HG03066 (cell line): ENCODE measurements around the gene CCDC38.

Experiments
- ATAC-seq: cut with Tn5 transposase; IDR thresholded peaks from one replicate; pipeline ENCODE4 v1.9.1; 2021; ENCODE audit warnings: low read depth; ENCODE audit not compliant: unreplicated experiment

Gene CCDC38

DNA sequence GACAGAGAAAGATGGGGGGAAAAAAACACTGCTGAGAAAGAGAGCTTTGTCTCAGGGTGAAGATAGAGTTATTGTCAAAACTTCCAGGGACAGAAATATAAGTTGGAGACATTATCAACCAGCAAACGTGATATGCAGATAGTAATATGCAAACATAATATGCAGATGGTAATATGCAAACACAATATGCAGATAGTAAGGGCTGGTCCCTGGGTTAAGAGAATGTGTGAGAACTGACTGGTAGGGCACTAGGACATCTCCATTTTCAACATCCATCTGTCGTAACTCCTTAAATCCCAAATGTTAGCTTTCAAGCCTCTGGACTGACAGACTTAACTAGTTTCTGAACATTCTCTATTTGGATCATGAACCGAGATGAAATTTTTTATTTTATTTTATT lies 51.5 kb downstream of the CCDC38 start:
- ATAC-seq = no peak

DNA sequence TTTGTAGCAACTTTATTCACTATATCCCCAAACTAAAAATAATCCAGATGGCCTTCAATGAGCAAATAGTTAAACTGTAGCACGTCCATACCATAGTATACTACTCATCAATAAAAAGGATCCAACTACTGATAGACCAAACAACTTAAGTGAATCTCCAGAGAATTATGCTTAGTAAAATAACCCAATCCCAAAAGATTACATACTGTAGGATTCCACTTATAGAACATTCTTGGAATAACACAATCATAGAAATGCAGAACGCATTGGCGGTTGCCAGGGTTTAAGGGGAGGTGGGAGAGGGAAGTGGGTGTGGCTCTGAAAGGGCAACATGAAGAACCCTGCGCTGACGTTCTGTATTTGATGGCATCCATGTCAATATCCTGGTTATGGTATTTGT lies 55.1 kb downstream of the CCDC38 start:
- ATAC-seq = no peak

GRCh38 chr12:95884998-95885397 lies 57.4 kb downstream of the CCDC38 start:
- ATAC-seq = no peak

DNA sequence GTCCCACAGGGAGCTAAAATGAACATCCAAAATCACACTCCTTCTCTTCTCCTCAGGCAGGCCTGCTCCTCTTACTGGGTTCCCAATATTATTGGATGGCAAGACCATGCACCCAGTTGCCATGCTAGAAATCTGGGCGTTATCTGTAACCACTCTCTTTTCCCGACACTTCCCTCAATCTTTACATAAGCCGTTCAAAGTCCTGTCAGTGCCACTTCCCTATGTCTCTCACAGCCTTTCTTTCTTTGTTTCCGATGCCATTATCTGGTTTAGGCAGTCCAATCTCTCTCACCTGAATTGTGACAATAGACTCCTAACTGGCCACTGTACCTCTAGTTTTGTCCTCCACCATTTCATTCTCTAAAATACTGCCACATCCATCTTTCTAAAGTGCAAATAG lies 59.5 kb downstream of the CCDC38 start:
- no peak for ATAC-seq

DNA sequence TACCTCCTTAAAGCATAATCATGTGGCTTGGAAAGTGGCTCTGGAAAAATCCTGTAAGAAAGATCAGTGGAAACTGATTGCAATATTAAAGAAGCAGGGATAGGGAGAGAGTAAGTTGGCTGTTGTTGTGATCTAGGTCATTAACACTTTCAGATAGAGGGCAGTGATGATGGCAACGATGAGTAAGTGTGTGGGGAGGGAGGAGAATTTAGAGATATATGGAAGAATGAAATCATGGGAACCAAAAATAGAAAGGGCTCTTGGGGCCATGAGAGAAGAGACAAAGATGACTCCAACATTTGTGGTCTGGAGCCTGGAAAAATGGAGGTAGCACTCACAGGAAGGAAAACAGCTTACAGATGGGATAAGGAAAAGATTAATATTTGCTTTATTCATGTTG lies 60.3 kb downstream of the CCDC38 start:
- no peak for ATAC-seq

DNA sequence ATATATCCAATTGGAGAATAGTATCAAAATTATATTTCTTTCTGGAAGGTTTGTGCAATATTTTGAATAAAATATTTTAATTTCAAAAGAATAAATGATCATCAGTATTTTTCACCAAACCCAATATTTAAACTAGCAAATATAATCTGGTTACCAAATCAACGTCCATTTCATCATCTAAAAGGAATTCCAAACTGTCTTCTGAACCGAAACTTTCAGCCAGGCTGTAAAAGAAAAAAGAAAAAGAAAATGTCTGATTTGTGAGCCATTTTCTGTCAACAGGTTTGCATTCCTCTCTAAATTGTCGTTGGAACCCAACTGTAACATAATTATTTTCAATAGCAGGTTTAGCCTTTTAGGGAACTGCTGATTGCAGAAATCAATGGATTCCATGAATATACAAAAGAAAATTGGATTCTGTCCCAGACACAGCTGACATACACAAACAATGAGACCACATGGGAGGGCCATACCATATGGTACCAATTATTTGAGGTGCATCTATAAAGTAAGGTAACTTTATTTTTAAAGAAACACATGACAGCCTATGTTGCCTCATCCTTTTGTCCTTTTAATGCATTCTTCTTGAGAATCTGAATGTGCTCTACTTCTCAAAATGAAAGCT lies 61.0 kb downstream of the CCDC38 start:
- no peak for ATAC-seq

DNA sequence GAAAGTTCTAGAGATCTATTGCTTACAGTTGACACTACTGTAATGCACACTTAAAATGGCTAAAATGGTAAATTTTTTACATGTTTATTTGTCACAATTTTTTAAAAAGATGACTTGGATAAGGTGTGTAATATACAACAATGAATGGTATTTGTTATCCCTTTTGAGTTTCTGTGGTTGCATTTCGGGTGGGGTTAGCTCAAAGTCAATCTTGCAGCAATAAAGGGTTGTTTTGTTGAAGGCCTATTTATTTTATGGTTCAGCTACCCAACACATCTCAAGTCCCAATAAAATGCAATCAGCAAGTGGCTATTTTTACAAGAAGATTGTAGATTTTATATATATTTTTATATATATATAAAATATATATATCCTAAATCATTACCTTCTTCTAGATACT lies 61.5 kb downstream of the CCDC38 start:
- ATAC-seq = no peak

DNA sequence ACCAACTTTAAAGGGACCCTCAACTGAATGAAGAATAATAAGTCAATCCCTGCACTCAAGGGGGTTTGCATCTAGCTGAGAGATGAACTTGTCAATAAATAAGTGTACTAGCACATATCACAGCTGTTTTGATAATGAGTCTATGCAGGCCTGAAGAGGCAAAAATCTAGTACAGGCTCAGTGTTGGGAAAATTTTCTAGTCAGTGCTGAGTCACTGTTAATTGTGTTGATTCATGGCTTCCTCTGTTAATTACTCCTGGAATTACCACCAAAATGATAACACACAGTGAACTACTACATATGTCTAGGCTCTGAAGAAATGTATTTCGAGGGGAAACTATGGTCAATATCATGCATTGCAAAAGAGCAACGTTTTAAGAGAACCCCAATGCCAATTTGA lies 64.8 kb downstream of the CCDC38 start:
- no peak for ATAC-seq

DNA sequence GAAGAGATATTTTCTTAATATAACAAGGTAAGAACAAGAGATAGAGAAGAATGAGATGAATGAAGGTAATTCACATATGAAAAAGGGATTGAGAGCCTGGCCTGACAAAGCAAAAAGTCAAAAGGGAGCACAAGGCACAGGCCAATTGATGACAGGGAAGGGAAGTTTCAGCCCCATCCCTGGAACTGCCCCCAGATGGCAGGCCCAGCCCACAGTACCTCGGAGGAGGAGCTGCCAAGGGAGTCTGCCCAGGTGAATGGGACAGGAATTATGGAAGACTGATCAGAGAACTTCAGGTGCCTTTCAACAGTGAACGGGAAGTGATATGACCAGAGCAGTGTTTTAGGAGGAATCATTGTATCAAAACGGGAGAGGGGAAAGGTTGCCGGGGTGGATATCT lies 68.0 kb downstream of the CCDC38 start:
- ATAC-seq = no peak

GRCh38 chr12:95870897-95871296 lies 71.5 kb downstream of the CCDC38 start:
- ATAC-seq = no peak

DNA sequence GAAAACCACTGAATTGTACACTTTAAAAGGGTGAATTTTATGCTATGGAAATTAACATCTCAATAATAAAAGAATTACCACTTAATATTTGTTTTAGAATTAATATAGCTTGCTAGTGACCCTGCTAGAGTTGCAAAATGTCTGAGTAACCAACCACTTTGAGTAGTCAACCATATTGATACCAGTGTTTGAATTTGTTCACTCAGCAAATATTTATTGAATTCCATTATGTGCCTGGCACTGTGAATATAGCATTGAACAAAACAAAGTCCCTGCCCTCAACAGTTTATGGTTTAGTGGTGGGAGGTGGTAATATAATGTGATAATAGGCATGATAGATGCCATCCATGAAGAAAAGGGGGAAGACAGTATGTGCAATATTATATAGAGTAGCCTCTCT lies 79.1 kb downstream of the CCDC38 start:
- no peak for ATAC-seq

GRCh38 chr12:95862038-95862437 lies 80.4 kb downstream of the CCDC38 start:
- ATAC-seq = no peak

- no peak for ATAC-seq
Observed at GRCh38 chr12:95859947-95860850, 82.2 kb downstream of the CCDC38 start.

GRCh38 chr12:95859344-95859816 lies 83.0 kb downstream of the CCDC38 start:
- ATAC-seq = peak; percentile 3

DNA sequence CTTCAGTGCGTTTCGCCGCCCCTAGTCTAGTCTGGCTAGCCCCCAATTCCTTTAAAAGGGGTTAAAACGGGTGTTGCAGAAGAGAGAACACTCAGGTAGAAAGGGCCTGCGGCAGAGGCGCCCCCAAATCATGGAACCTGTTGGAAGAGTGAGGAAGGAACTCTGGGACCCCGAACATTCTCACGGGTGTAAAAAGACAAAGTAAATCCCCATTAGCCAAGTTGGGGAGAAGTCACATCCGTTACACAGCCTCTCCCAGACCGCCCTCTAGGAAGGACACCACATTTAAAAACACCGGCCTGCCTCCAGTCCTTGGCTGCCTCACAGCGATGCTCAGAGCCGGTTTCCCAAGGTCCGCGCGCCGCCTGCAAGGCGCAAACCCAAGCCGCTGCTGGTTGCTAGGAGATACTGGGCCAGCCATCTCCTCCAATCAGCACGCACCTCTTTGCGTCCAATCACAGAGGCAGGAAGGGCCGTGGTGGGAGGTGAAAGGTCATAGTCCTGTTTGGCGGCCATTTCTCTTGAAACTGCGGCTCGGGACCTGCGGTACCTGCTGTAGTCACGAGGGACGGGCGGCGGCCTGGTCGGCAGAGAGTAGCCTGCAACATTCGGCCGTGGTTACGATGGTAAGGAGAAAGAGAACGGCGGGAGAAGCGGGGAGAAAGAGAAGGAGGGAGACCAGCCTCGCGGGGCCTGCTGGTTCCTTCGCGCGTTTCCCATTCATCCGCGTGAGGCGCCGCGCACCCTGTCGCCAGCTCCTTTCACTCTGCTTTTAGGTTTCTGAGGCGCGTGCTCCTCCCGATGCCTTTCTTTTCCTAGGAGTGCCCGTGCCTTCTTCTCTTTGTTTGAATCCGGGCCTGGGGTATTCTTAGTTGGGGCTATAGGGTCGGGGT lies 83.7 kb downstream of the CCDC38 start, which contains the start of gene SNRPF:
SNRPF (plus strand) TSS at position 502 of the 893 bp plus-strand sequence; CDS start at position 624, 122 bp downstream.
- ATAC-seq = peak; percentile 99

GRCh38 chr12:95857799-95858198 lies 84.6 kb downstream of the CCDC38 start:
- ATAC-seq = no peak

DNA sequence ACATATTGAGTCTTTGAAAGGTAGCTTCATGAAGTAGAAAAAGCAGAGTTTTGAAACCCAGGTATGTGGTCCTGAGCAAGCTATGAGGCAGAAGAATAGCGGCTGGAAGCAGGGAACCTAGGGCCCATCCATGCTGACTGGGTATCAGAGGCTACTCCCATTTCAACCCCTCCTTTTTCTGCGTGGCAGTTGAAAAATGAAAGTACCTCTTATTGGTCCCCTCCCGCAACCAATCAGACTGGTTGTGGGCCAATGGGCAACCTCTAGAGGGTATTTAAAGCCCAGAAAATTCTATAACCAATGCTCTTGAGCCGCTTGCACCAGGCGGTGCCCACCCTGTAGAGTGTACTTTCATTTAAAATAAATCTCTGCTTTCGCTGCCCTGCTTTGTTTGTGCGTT lies 85.3 kb downstream of the CCDC38 start:
- no peak for ATAC-seq

DNA sequence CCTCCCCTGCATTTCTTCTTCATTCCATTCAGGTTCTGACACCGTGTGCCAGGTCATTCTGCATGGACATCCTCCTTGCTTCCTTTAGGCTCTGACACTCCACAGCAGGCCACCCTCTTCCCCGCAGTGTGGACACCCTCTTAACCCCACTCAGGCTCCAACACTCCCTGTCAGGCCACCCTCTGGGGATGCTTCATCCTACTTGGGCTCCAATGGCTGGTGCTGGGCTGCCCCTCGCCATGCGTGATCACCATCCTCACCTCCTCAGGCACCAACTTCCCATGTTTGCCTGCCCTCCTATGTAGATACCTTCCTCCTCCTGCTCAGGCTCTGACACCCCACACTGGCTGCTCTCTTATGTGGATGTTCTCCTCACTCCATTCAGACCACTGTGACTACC lies 90.3 kb downstream of the CCDC38 start:
- no peak for ATAC-seq

DNA sequence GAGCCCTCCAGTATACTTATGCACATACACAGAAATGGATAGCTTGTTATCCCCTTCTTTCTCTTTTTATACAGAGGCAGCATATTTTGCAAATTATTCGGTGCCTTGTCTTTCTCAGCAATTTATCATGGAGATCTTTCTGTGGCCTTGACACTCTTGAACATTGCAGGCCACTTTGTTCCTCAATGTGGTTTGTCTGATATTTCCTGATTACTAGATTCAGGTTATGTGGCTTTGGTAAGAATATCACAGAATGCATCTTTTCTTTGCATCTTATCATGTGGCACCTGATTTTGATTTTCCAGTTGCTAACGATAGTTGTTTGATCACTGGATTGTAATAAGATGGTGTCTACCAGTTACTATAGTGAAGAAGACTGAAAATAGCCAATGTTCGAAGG lies 90.8 kb downstream of the CCDC38 start:
- no peak for ATAC-seq

GRCh38 chr12:95848575-95849388 lies 93.6 kb downstream of the CCDC38 start:
- no peak for ATAC-seq
